SK-N-SH treated with all-trans-retinoic acid at 6 μM for 48 hours (cell line): ENCODE measurements around the gene AGPAT4.
A peak's percentile ranks its signal among the peaks of the same experiment; 100 is the strongest.

Experiments used
- ATAC-seq: fragments of 200-7000 bp; cut with Tn5 transposase; 3 replicates; pipeline ENCODE4 v1.9.1; 2020; ENCODE audit warnings: mild to moderate bottlenecking, moderate library complexity
- ARNTL ChIP-seq: fragments of 450-650 bp; formaldehyde crosslinking; IDR thresholded peaks from 2 replicates; pipeline ENCODE4 v1.5.0; 2020; ENCODE audit warnings: low read depth, mild to moderate bottlenecking, moderate library complexity, borderline replicate concordance
- BACH2 ChIP-seq: fragments of 250-450 bp; sonication (Bioruptor Pico); IDR thresholded peaks from 2 replicates; pipeline ENCODE4 v1.9.0; 2021; ENCODE audit warnings: mild to moderate bottlenecking, borderline replicate concordance
- CREB5 ChIP-seq: fragments of 250-450 bp; sonication (Bioruptor Pico); IDR thresholded peaks from 2 replicates; pipeline ENCODE4 v1.5.1; 2020; ENCODE audit warnings: low read depth, mild to moderate bottlenecking, moderate library complexity
- CSDC2 ChIP-seq: fragments of 250-450 bp; sonication (Bioruptor Pico); IDR thresholded peaks from 2 replicates; pipeline ENCODE4 v1.5.0; 2020; ENCODE audit warnings: mild to moderate bottlenecking, moderate library complexity
- CSRNP3 ChIP-seq: fragments of 250-450 bp; sonication (Bioruptor Pico); IDR thresholded peaks from 2 replicates; pipeline ENCODE4 v1.5.1; 2021; ENCODE audit warnings: mild to moderate bottlenecking, moderate library complexity
- ESRRG ChIP-seq: fragments of 250-450 bp; sonication (Bioruptor Pico); IDR thresholded peaks from 2 replicates; pipeline ENCODE4 v1.6.1; 2021; ENCODE audit warnings: mild to moderate bottlenecking
- GLIS3 ChIP-seq: fragments of 250-450 bp; sonication (Bioruptor Pico); IDR thresholded peaks from 2 replicates; pipeline ENCODE4 v1.5.0; 2020; ENCODE audit warnings: mild to moderate bottlenecking, moderate library complexity
- ISL1 ChIP-seq: fragments of 250-450 bp; sonication (Bioruptor Pico); IDR thresholded peaks from 2 replicates; pipeline ENCODE4 v2.1.2; 2022; ENCODE audit warnings: mild to moderate bottlenecking, moderate library complexity
- OSR1 ChIP-seq: fragments of 250-450 bp; sonication (Bioruptor Pico); IDR thresholded peaks from 2 replicates; pipeline ENCODE4 v1.8.0; 2022; ENCODE audit warnings: moderate library complexity, mild to moderate bottlenecking, inconsistent platforms
- PATZ1 ChIP-seq: fragments of 250-450 bp; sonication (Bioruptor Pico); IDR thresholded peaks from 2 replicates; pipeline ENCODE4 v1.8.0; 2020; ENCODE audit warnings: mild to moderate bottlenecking, moderate library complexity, borderline replicate concordance
- POU6F1 ChIP-seq: fragments of 250-450 bp; sonication (Bioruptor Pico); IDR thresholded peaks from 2 replicates; pipeline ENCODE4 v1.8.0; 2021; ENCODE audit warnings: low read depth, mild to moderate bottlenecking, moderate library complexity, borderline replicate concordance
- PPARA ChIP-seq: fragments of 250-450 bp; sonication (Bioruptor Pico); IDR thresholded peaks from 2 replicates; pipeline ENCODE4 v1.5.0; 2020; ENCODE audit warnings: mild to moderate bottlenecking, borderline replicate concordance
- RARB ChIP-seq: fragments of 250-450 bp; sonication (Bioruptor Pico); IDR thresholded peaks from 2 replicates; pipeline ENCODE4 v1.8.0; 2021; ENCODE audit warnings: mild to moderate bottlenecking, moderate library complexity
- SNAI2 ChIP-seq: fragments of 250-450 bp; sonication (Bioruptor Pico); IDR thresholded peaks from 2 replicates; pipeline ENCODE4 v1.5.0; 2020; ENCODE audit warnings: mild to moderate bottlenecking, moderate library complexity
- TCF4 ChIP-seq: fragments of 250-450 bp; sonication (Bioruptor Pico); IDR thresholded peaks from 2 replicates; pipeline ENCODE4 v1.8.0; 2021; ENCODE audit warnings: mild to moderate bottlenecking, moderate library complexity, borderline replicate concordance
- TOX ChIP-seq: fragments of 250-450 bp; sonication (Bioruptor Pico); IDR thresholded peaks from 2 replicates; pipeline ENCODE4 v1.8.0; 2021; ENCODE audit warnings: mild to moderate bottlenecking, moderate library complexity, borderline replicate concordance
- TSHZ2 ChIP-seq: fragments of 250-450 bp; sonication (Bioruptor Pico); IDR thresholded peaks from 2 replicates; pipeline ENCODE4 v1.5.0; 2020; ENCODE audit warnings: mild to moderate bottlenecking, moderate library complexity
- ZC3H10 ChIP-seq: fragments of 250-450 bp; sonication (Bioruptor Pico); IDR thresholded peaks from 2 replicates; pipeline ENCODE4 v1.5.1; 2021; ENCODE audit warnings: mild to moderate bottlenecking, moderate library complexity
- ZFP3 ChIP-seq: fragments of 250-450 bp; sonication (Bioruptor Pico); IDR thresholded peaks from 2 replicates; pipeline ENCODE4 v1.5.0; 2020; ENCODE audit warnings: mild to moderate bottlenecking, moderate library complexity
- ZNF565 ChIP-seq: fragments of 450-650 bp; formaldehyde crosslinking; conservative IDR thresholded peaks from 2 replicates; pipeline ENCODE4 v1.5.0; 2020; ENCODE audit warnings: low read depth, mild to moderate bottlenecking, moderate library complexity
- ZNF70 ChIP-seq: fragments of 450-650 bp; formaldehyde crosslinking; IDR thresholded peaks from 2 replicates; pipeline ENCODE4 v1.5.0; 2020; ENCODE audit warnings: mild to moderate bottlenecking, moderate library complexity
- ZNF8 ChIP-seq: fragments of 450-650 bp; formaldehyde crosslinking; IDR thresholded peaks from 2 replicates; pipeline ENCODE4 v1.5.0; 2020; ENCODE audit warnings: mild to moderate bottlenecking, moderate library complexity

Gene AGPAT4

GRCh38 chr6:161215193-161215592, 58.7 kb downstream of the AGPAT4 start:
- ATAC-seq, result peak; percentile 97
- TF ChIP-seq ZFP3 (no peak), ZC3H10 (no peak), TOX (no peak), OSR1 (CRISPR knock-in tag) (no peak), ZNF70 (no peak), PPARA (CRISPR knock-in tag) (no peak), ZNF565 (CRISPR knock-in tag) (no peak), PATZ1 (no peak), CSDC2 (no peak), ZNF8 (CRISPR knock-in tag) (no peak), ARNTL (no peak), CSRNP3 (CRISPR knock-in tag) (no peak), TCF4 (CRISPR knock-in tag) (no peak), TSHZ2 (CRISPR knock-in tag) (no peak)

- no peak for ATAC-seq
- TF ChIP-seq RARB (no peak), CSRNP3 (CRISPR knock-in tag) (no peak), ZNF70 (no peak), ISL1 (CRISPR knock-in tag) (no peak), ZNF8 (CRISPR knock-in tag) (no peak), SNAI2 (no peak), PATZ1 (no peak), ESRRG (no peak), CREB5 (CRISPR knock-in tag) (no peak), ZFP3 (no peak), BACH2 (no peak), TOX (no peak), GLIS3 (CRISPR knock-in tag) (no peak), TSHZ2 (CRISPR knock-in tag) (no peak), POU6F1 (CRISPR knock-in tag) (no peak)
Measured at GRCh38 chr6:161214722-161215121, 59.1 kb downstream of the AGPAT4 start.
